Activated naive CD8-positive, alpha-beta T cell (primary cell): ENCODE measurements around the gene KRT6B.

Source experiments
- H3K27ac Mint-ChIP-seq: one replicate; pipeline ENCODE4 v1.8.0; 2021; ENCODE audit warnings: mixed read lengths
- H3K27me3 Mint-ChIP-seq: one replicate; pipeline ENCODE4 v1.8.0; 2021; ENCODE audit warnings: mixed read lengths
- H3K36me3 Mint-ChIP-seq: one replicate; pipeline ENCODE4 v1.8.0; 2021; ENCODE audit warnings: mixed read lengths
- H3K4me1 Mint-ChIP-seq: one replicate; pipeline ENCODE4 v1.8.0; 2021; ENCODE audit warnings: low read depth, mixed read lengths
- H3K4me3 Mint-ChIP-seq: one replicate; pipeline ENCODE4 v1.8.0; 2021; ENCODE audit warnings: mild to moderate bottlenecking, mixed read lengths
- H3K9me3 Mint-ChIP-seq: one replicate; pipeline ENCODE4 v1.8.0; 2021; ENCODE audit warnings: low read depth, mixed read lengths

KRT6B gene

DNA sequence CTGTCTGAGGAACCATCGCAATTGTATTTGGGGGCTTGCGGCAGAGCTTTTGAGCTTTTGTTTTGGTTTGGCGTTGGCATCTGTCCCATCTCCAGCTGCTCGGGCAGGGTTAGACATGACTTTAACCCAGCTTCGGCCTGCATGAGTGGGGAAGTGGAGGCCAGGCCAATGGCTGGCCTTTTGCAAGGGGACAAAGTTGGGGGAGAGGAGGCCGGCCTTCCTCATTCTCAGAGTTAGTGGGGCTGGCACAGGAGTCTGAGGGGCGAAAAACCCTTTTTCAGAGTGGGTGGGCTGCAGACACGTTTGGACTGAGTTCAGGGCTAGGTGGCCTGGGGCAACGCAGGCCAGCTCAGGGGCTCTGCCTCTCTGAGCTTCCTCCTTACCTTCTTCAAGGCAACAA is 51.0 kb downstream of the KRT6B start:
- Mint-ChIP-seq H3K9me3 (no peaks in the 10 kb centered on the region), H3K27me3 (no peaks in the 10 kb centered on the region), H3K36me3 (no peaks in the 10 kb centered on the region), H3K4me1 (no peaks in the 10 kb centered on the region), H3K4me3 (no peak overlapping the region), H3K27ac (no peak overlapping the region)

DNA sequence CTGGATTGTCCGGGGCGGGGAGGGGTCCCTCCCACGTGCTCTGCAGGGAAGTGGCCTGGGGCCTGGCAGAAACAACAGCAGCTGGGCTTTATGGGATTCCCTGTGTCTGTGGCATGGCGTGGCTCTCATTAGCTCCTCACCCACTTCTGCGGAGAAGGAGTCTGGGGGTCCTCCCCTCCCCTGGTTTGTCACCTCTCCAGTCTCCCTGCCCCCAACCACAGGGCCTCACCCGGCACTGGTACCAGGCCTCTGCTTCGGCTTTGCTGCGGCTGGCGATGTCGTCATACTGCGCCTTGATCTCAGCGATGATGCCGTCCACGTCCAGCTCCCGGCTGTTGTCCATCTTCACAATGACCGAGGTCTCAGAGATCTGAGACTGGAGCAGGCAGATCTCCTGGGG is 52.2 kb downstream of the KRT6B start:
- Mint-ChIP-seq H3K36me3 (no peaks in the 10 kb centered on the region), H3K4me1 (no peaks in the 10 kb centered on the region), H3K4me3 (no peak overlapping the region), H3K27ac (no peak overlapping the region), H3K9me3 (no peaks in the 10 kb centered on the region), H3K27me3 (no peaks in the 10 kb centered on the region)

DNA sequence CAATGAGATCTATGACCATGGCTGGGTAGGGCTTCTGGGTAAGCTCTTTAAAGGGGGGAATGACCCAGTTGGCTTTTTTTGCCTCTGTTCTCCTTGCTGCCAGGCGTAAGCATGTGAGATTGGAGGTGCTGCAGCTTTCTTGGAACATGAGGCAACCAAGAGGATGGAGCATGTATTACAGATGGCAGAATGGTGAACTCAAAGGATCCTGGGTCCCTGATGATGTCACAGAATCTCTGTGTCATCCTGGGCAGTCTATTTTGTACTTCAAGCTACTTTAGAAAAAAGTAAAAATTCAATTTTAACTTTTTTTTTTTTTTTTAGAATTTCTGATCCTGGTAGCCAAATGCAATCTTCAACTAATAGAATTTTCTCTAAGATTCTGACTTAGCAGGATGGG is 53.8 kb downstream of the KRT6B start:
- Mint-ChIP-seq H3K27me3 (no peaks in the 10 kb centered on the region), H3K4me3 (no peak overlapping the region), H3K9me3 (no peaks in the 10 kb centered on the region), H3K36me3 (no peaks in the 10 kb centered on the region), H3K4me1 (no peaks in the 10 kb centered on the region), H3K27ac (peak overlapping the region; percentile 28)

DNA sequence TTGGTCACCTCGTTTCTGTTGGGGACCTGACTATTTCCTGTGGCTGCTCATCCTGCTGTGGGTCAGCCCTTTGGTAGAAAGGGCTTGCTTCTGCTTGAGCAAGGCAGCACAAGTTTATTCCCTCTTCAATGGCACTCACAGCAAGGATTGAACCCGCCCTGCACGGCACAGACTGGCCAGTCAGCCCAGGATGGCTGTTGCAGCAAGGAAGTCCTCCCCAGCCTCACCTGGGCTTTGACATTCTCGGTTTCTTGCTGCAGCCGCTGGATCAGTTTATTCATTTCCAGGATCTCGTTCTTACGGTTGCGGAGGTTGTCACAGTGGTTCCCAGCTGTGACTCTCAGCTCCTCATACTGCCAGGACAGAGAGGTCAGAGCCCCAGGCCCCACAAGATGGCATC is 55.3 kb downstream of the KRT6B start:
- no peaks in the 10 kb centered on the region for H3K27me3 Mint-ChIP-seq
- no peak overlapping the region for H3K27ac Mint-ChIP-seq
- H3K9me3 Mint-ChIP-seq = no peaks in the 10 kb centered on the region

More for the DNA sequence above, 55.3 kb downstream of the KRT6B start:
- Mint-ChIP-seq H3K4me1 (no peaks in the 10 kb centered on the region), H3K4me3 (no peak overlapping the region), H3K36me3 (no peaks in the 10 kb centered on the region)
